ENCODE measurements around the gene AADACL3.
A peak's percentile ranks its signal among the peaks of the same experiment; 100 is the strongest.

Gene AADACL3

GRCh38 chr1:12741946-12742345, 26.0 kb downstream of the AADACL3 start:
- Mint-ChIP-seq H3K4me3 (no peak overlapping the region), H3K4me1 (no peaks in the 10 kb centered on the region), H3K27me3 (peaks cover 50% of the 10 kb centered on the region), H3K36me3 (no peaks in the 10 kb centered on the region), H3K9me3 (peaks cover 7% of the 10 kb centered on the region), H3K27ac (no peak overlapping the region)
- no peak for ATAC-seq

- H3K4me3 Mint-ChIP-seq, result no peak overlapping the region
- no peak overlapping the region for H3K27ac Mint-ChIP-seq
- ATAC-seq, result no peak
- H3K27me3 Mint-ChIP-seq, result peaks cover 33% of the 10 kb centered on the region
- H3K36me3 Mint-ChIP-seq, result peaks cover 16% of the 10 kb centered on the region
- H3K4me1 Mint-ChIP-seq, result no peaks in the 10 kb centered on the region
- peaks cover 23% of the 10 kb centered on the region for H3K9me3 Mint-ChIP-seq
These were observed 29.4 kb downstream of the AADACL3 start for GRCh38 chr1:12745126-12745991.

DNA sequence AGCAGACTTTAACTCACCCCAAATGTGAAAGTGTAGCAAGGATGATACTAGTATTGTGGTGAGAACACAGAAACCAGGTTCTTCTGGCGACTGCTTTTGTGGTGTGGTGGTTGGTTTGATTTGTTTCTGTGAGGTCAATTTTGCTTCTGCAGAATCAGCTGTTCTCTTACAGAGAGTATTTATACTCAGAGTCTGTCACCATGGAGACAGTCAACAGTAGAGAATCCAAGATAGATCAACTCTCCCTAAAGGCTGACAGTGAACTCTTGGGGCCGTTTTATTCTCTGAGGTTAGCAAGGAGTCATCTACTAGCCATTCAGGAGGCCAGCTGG, 30.0 kb downstream of the AADACL3 start, which contains the start of gene CFAP107:
Gene CFAP107 (plus strand): TSS at position 209 of the 332 bp plus-strand sequence. CDS start 231 bp downstream, outside the sequence.
- H3K27ac Mint-ChIP-seq, result no peak within 1 kb of the TSS
- H3K9me3 Mint-ChIP-seq, result peaks cover 26% of the 10 kb centered on the region
- ATAC-seq, result no peak
- H3K4me3 Mint-ChIP-seq, result no peak within 1 kb of the TSS
- peaks cover 39% of the 10 kb centered on the region for H3K27me3 Mint-ChIP-seq
- H3K4me1 Mint-ChIP-seq, result no peaks in the 10 kb centered on the region
- peaks cover 16% of the 10 kb centered on the region for H3K36me3 Mint-ChIP-seq

GRCh38 chr1:12748778-12749355, 33.0 kb downstream of the AADACL3 start:
- ATAC-seq, result no peak
- peaks cover 45% of the 10 kb centered on the region for H3K27me3 Mint-ChIP-seq
- H3K4me3 Mint-ChIP-seq, result no peak overlapping the region

GRCh38 chr1:12754738-12755137, 38.8 kb downstream of the AADACL3 start:
- H3K4me3 Mint-ChIP-seq, result no peak overlapping the region
- no peak for ATAC-seq
- no peak overlapping the region for H3K27ac Mint-ChIP-seq
- H3K9me3 Mint-ChIP-seq, result peaks cover 7% of the 10 kb centered on the region
- no peaks in the 10 kb centered on the region for H3K36me3 Mint-ChIP-seq
- peaks cover 33% of the 10 kb centered on the region for H3K27me3 Mint-ChIP-seq
- no peaks in the 10 kb centered on the region for H3K4me1 Mint-ChIP-seq

More at GRCh38 chr1:12748778-12749355, 33.0 kb downstream of the AADACL3 start:
- Mint-ChIP-seq H3K9me3 (peaks cover 26% of the 10 kb centered on the region), H3K4me1 (no peaks in the 10 kb centered on the region), H3K27ac (no peak overlapping the region), H3K36me3 (peaks cover 16% of the 10 kb centered on the region)

DNA sequence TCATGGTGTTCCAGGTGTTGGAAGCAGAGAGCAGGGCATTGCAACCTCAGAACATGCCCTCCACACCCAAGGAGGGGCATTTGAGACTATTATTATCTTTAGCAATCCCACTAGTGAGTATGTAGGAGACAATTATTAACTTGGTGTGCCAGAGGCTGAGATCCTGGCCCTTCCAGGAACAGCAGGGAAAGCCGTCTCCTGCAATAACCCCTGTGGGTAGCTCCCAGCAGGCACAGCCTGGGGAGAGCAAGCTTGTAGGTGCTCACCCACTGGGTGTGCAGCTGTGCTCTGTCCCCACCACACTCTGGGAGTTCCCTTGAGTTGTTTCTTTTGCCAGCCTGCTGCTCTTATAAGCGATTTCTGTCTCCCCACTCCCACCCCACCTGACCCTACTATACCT, 40.4 kb downstream of the AADACL3 start:
- ATAC-seq, result peak; percentile 14
- no peaks in the 10 kb centered on the region for H3K36me3 Mint-ChIP-seq
- H3K27ac Mint-ChIP-seq, result no peak overlapping the region
- H3K9me3 Mint-ChIP-seq, result no peaks in the 10 kb centered on the region
- no peaks in the 10 kb centered on the region for H3K4me1 Mint-ChIP-seq
- H3K27me3 Mint-ChIP-seq, result peaks cover 17% of the 10 kb centered on the region
- no peak overlapping the region for H3K4me3 Mint-ChIP-seq

GRCh38 chr1:12756768-12757413, 41.0 kb downstream of the AADACL3 start:
- no peak for ATAC-seq
- H3K27ac Mint-ChIP-seq, result no peak overlapping the region
- no peaks in the 10 kb centered on the region for H3K4me1 Mint-ChIP-seq
- no peaks in the 10 kb centered on the region for H3K36me3 Mint-ChIP-seq
- no peak overlapping the region for H3K4me3 Mint-ChIP-seq
- no peaks in the 10 kb centered on the region for H3K9me3 Mint-ChIP-seq
- peaks cover 14% of the 10 kb centered on the region for H3K27me3 Mint-ChIP-seq

DNA sequence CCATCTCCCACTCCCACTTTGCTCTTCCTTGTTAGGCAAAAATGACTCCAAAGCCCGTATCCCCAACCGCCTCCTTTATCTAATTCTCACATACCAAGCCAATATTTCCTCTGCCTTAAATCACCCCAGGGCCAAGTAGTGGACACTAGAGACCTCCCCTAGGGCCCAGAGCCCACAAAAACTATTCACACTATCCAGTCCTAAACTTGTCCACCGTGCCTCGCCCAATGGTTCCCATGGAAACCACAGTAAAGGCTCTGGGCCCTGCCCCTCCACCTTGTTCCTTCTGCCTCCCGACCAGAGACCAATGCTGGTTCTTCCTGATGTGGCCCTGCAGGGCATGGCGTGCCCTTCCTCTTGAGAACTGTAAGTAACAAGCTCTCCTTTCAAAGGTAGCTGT, 41.9 kb downstream of the AADACL3 start:
- H3K27me3 Mint-ChIP-seq, result peaks cover 14% of the 10 kb centered on the region
- ATAC-seq, result no peak
- H3K4me3 Mint-ChIP-seq, result no peak overlapping the region
- no peaks in the 10 kb centered on the region for H3K4me1 Mint-ChIP-seq
- H3K36me3 Mint-ChIP-seq, result no peaks in the 10 kb centered on the region
- no peak overlapping the region for H3K27ac Mint-ChIP-seq
- no peaks in the 10 kb centered on the region for H3K9me3 Mint-ChIP-seq

GRCh38 chr1:12760256-12760795, 44.4 kb downstream of the AADACL3 start:
- H3K4me1 Mint-ChIP-seq, result no peaks in the 10 kb centered on the region
- H3K36me3 Mint-ChIP-seq, result no peaks in the 10 kb centered on the region
- H3K4me3 Mint-ChIP-seq, result no peak overlapping the region
- ATAC-seq, result no peak
- H3K27ac Mint-ChIP-seq, result no peak overlapping the region
- no peaks in the 10 kb centered on the region for H3K9me3 Mint-ChIP-seq
- H3K27me3 Mint-ChIP-seq, result peaks cover 14% of the 10 kb centered on the region

DNA sequence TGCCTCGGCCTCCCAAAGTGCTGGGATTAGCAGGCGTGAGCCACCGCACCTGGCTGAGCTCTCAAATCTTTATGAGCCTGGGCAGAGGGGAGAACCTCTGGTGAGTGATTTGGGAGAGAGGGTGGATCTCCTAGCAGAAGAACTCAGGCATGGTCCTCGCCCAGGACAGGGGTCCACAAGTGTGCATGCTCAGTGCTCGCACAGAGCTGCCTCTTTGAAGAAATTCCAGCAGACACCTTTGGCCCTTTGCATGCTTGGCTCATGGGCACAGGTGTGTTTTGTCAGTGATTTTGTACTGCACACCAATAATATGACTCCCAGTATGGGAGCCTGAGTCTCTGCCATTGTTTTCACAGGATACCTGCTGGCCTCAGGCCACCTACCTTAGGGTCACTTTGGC, 45.9 kb downstream of the AADACL3 start:
- H3K36me3 Mint-ChIP-seq, result no peaks in the 10 kb centered on the region
- no peaks in the 10 kb centered on the region for H3K4me1 Mint-ChIP-seq
- H3K4me3 Mint-ChIP-seq, result no peak overlapping the region
- no peak overlapping the region for H3K27ac Mint-ChIP-seq
- no peak for ATAC-seq
- no peaks in the 10 kb centered on the region for H3K9me3 Mint-ChIP-seq
- H3K27me3 Mint-ChIP-seq, result peaks cover 14% of the 10 kb centered on the region

GRCh38 chr1:12762766-12763165, 46.9 kb downstream of the AADACL3 start:
- peaks cover 9% of the 10 kb centered on the region for H3K27me3 Mint-ChIP-seq
- no peaks in the 10 kb centered on the region for H3K4me1 Mint-ChIP-seq
- H3K4me3 Mint-ChIP-seq, result no peak overlapping the region
- ATAC-seq, result no peak
- H3K9me3 Mint-ChIP-seq, result no peaks in the 10 kb centered on the region
- H3K36me3 Mint-ChIP-seq, result no peaks in the 10 kb centered on the region
- no peak overlapping the region for H3K27ac Mint-ChIP-seq

- H3K9me3 Mint-ChIP-seq, result no peaks in the 10 kb centered on the region
- no peak overlapping the region for H3K4me3 Mint-ChIP-seq
- H3K27ac Mint-ChIP-seq, result no peak overlapping the region
- no peaks in the 10 kb centered on the region for H3K36me3 Mint-ChIP-seq
- peaks cover 2% of the 10 kb centered on the region for H3K27me3 Mint-ChIP-seq
- H3K4me1 Mint-ChIP-seq, result no peaks in the 10 kb centered on the region
- ATAC-seq, result no peak
These were observed 47.6 kb downstream of the AADACL3 start for GRCh38 chr1:12763479-12763878.

DNA sequence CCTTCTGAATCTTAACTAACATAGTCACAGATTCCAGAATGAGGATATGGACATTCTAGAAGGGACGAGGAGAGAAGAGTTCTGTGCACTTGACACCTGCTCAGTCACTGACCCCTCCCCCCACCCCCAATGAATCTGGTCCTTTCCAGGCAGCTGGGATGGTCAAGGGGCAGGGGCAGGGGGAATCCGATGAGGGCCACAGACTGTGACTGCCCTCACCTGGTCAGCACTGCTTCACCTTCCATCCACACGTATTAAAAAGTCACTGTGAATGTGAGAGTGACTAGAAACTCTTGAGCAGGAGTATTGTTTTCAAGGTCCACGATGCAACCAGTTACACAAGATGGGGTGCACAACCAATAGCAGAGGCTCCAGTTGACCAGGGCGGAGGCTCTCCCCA, 48.1 kb downstream of the AADACL3 start:
- H3K27ac Mint-ChIP-seq, result no peak overlapping the region
- no peaks in the 10 kb centered on the region for H3K27me3 Mint-ChIP-seq

GRCh38 chr1:12769031-12769430, 53.1 kb downstream of the AADACL3 start:
- H3K9me3 Mint-ChIP-seq, result no peaks in the 10 kb centered on the region
- no peak overlapping the region for H3K27ac Mint-ChIP-seq
- no peaks in the 10 kb centered on the region for H3K4me1 Mint-ChIP-seq
- H3K27me3 Mint-ChIP-seq, result peaks cover 37% of the 10 kb centered on the region
- H3K36me3 Mint-ChIP-seq, result no peaks in the 10 kb centered on the region
- no peak for ATAC-seq
- no peak overlapping the region for H3K4me3 Mint-ChIP-seq

More for the DNA sequence above, 48.1 kb downstream of the AADACL3 start:
- Mint-ChIP-seq H3K9me3 (no peaks in the 10 kb centered on the region), H3K4me1 (no peaks in the 10 kb centered on the region), H3K36me3 (no peaks in the 10 kb centered on the region), H3K4me3 (no peak overlapping the region)
- no peak for ATAC-seq

- ATAC-seq, result no peak
These were observed 54.1 kb downstream of the AADACL3 start for GRCh38 chr1:12769976-12770505.

More at GRCh38 chr1:12769976-12770505, 54.1 kb downstream of the AADACL3 start:
- Mint-ChIP-seq H3K4me1 (no peaks in the 10 kb centered on the region), H3K4me3 (no peak overlapping the region), H3K36me3 (no peaks in the 10 kb centered on the region), H3K27ac (no peak overlapping the region), H3K27me3 (peaks cover 40% of the 10 kb centered on the region), H3K9me3 (no peaks in the 10 kb centered on the region)

Measured in stimulated activated memory B cell treated with anti-CD40 and anti-IgM and Interleukin-4, amounts not matched to agents 10 μg/mL and 1 μg/mL and 100 μg/mL, for 72 hours (primary cell).